WTC11 (cell line): Measurements from ENCODE around the gene NOL4L. TPM values are rescaled to one million over a fixed set of nuclear protein-coding genes. Genes with fewer than 3 reads are reported as not detected.
"Not testable (repeated sequence)": the region's sequence is repeated elsewhere in the genome, so short reads cannot be mapped to it uniquely, and the experiment has no call there.

Experiments used
- ATAC-seq: fragments of 200-7000 bp; cut with Tn5 transposase; 2 replicates; pipeline ENCODE4 v1.10.0; 2021; ENCODE audit warnings: mild to moderate bottlenecking, moderate library complexity
- CTCF ChIA-PET: fragments of 300-600 bp; sonication (Branson Sonifier 250); formaldehyde crosslinking; loops from one replicate; lab custom pipeline; 2021; ENCODE audit warnings: antibody characterized with exemption; lab: Charles Lee
- POLR2A ChIA-PET: fragments of 350-600 bp; sonication (Branson Sonifier 250); formaldehyde crosslinking; loops from one replicate; lab custom pipeline; 2021; ENCODE audit warnings: antibody characterized with exemption; lab: Charles Lee
- DNase-seq: peaks from one replicate; pipeline ENCODE4 v3.0.0; 2021; ENCODE audit warnings: low spot score
- H3K27ac Mint-ChIP-seq: 2 replicates; pipeline ENCODE4 v1.8.0; 2021; ENCODE audit warnings: mixed read lengths
- H3K27me3 Mint-ChIP-seq: 2 replicates; pipeline ENCODE4 v1.8.0; 2021; ENCODE audit warnings: low read depth, mild to moderate bottlenecking, moderate library complexity, mixed read lengths
- H3K36me3 Mint-ChIP-seq: 2 replicates; pipeline ENCODE4 v1.8.0; 2021; ENCODE audit warnings: mixed read lengths
- H3K4me1 Mint-ChIP-seq: 2 replicates; pipeline ENCODE4 v1.8.0; 2022; ENCODE audit warnings: mixed read lengths
- H3K4me3 Mint-ChIP-seq: 2 replicates; pipeline ENCODE4 v1.8.0; 2021; ENCODE audit warnings: mild to moderate bottlenecking, moderate library complexity, mixed read lengths
- H3K9me3 Mint-ChIP-seq: 2 replicates; pipeline ENCODE4 v1.8.0; 2021; ENCODE audit warnings: mixed read lengths
- AFF4 ChIP-seq: sonication (generic); formaldehyde crosslinking; IDR thresholded peaks from 2 replicates; pipeline ENCODE4 v1.8.1; 2023; ENCODE audit warnings: mild to moderate bottlenecking, missing genetic modification reagents, borderline replicate concordance
- ATF1 ChIP-seq: sonication (generic); formaldehyde crosslinking; IDR thresholded peaks from 2 replicates; pipeline ENCODE4 v1.8.1; 2023; ENCODE audit warnings: mild to moderate bottlenecking, moderate library complexity, missing genetic modification reagents
- CTCF ChIP-seq: fragments of 200-600 bp; IDR thresholded peaks from 2 replicates; pipeline ENCODE4 v1.8.0; 2022; ENCODE audit warnings: antibody characterized with exemption
- E2F4 ChIP-seq: sonication (generic); formaldehyde crosslinking; IDR thresholded peaks from 2 replicates; pipeline ENCODE4 v1.8.1; 2022; ENCODE audit warnings: low read depth, mild to moderate bottlenecking, moderate library complexity, missing genetic modification reagents, borderline replicate concordance
- E2F5 ChIP-seq: sonication (generic); formaldehyde crosslinking; IDR thresholded peaks from 2 replicates; pipeline ENCODE4 v1.8.1; 2022; ENCODE audit warnings: mild to moderate bottlenecking, moderate library complexity, missing genetic modification reagents
- FOXK1 ChIP-seq: sonication (generic); formaldehyde crosslinking; IDR thresholded peaks from 2 replicates; pipeline ENCODE4 v1.8.0; 2022; ENCODE audit warnings: mild to moderate bottlenecking, moderate library complexity, missing genetic modification reagents
- FOXP4 ChIP-seq: sonication (generic); formaldehyde crosslinking; IDR thresholded peaks from 2 replicates; pipeline ENCODE4 v1.8.0; 2022; ENCODE audit warnings: mild to moderate bottlenecking, missing genetic modification reagents
- GRHL2 ChIP-seq: fragments of 250-450 bp; sonication (Bioruptor Pico); IDR thresholded peaks from 2 replicates; pipeline ENCODE4 v1.8.0; 2022; ENCODE audit warnings: mild to moderate bottlenecking, moderate library complexity; ENCODE audit not compliant: insufficient replicate concordance, severe bottlenecking
- HMGA2 ChIP-seq: fragments of 250-450 bp; sonication (Bioruptor Pico); IDR thresholded peaks from 2 replicates; pipeline ENCODE4 v1.4.0; 2021; ENCODE audit warnings: mild to moderate bottlenecking, moderate library complexity
- JUN ChIP-seq: sonication (generic); formaldehyde crosslinking; IDR thresholded peaks from 2 replicates; pipeline ENCODE4 v1.8.0; 2023; ENCODE audit warnings: mild to moderate bottlenecking, missing genetic modification reagents
- MAX ChIP-seq: sonication (generic); formaldehyde crosslinking; IDR thresholded peaks from 2 replicates; pipeline ENCODE4 v1.8.0; 2022; ENCODE audit warnings: mild to moderate bottlenecking, missing genetic modification reagents
- NR2C2 ChIP-seq: sonication (generic); formaldehyde crosslinking; IDR thresholded peaks from 2 replicates; pipeline ENCODE4 v1.8.0; 2022; ENCODE audit warnings: mild to moderate bottlenecking, missing genetic modification reagents
- PRDM15 ChIP-seq: sonication (generic); formaldehyde crosslinking; IDR thresholded peaks from 2 replicates; pipeline ENCODE4 v1.8.0; 2022; ENCODE audit warnings: missing genetic modification reagents
- RORB ChIP-seq: fragments of 250-450 bp; sonication (Bioruptor Pico); IDR thresholded peaks from 2 replicates; pipeline ENCODE4 v1.9.0; 2021; ENCODE audit warnings: mild to moderate bottlenecking
- SOX15 ChIP-seq: fragments of 250-450 bp; sonication (Bioruptor Pico); IDR thresholded peaks from 2 replicates; pipeline ENCODE4 v1.9.0; 2021; ENCODE audit warnings: mild to moderate bottlenecking
- TEAD1 ChIP-seq: sonication (generic); formaldehyde crosslinking; IDR thresholded peaks from 2 replicates; pipeline ENCODE4 v1.8.0; 2022; ENCODE audit warnings: mild to moderate bottlenecking, missing genetic modification reagents
- TEAD4 ChIP-seq: sonication (generic); formaldehyde crosslinking; IDR thresholded peaks from 2 replicates; pipeline ENCODE4 v1.8.0; 2022; ENCODE audit warnings: mild to moderate bottlenecking, missing genetic modification reagents
- ZNF121 ChIP-seq: sonication (generic); formaldehyde crosslinking; IDR thresholded peaks from 2 replicates; pipeline ENCODE4 v1.8.0; 2023; ENCODE audit warnings: missing genetic modification reagents
- ZNF317 ChIP-seq: sonication (generic); formaldehyde crosslinking; IDR thresholded peaks from 2 replicates; pipeline ENCODE4 v1.8.1; 2023; ENCODE audit warnings: low read depth, mild to moderate bottlenecking, moderate library complexity, missing genetic modification reagents, borderline replicate concordance
- ZNF423 ChIP-seq: fragments of 250-450 bp; sonication (Bioruptor Pico); IDR thresholded peaks from 2 replicates; pipeline ENCODE4 v2.1.2; 2022; ENCODE audit warnings: mild to moderate bottlenecking, moderate library complexity
- total RNA-seq: library from RNA; stranded (reverse); gene quantifications from 3 replicates; pipeline ENCODE4 v1.2.3, GENCODE V29; 2021

NOL4L gene
- total RNA-seq, 1 experiment from 2014 or later = 29.0 TPM

GRCh38 chr20:32595143-32595542 is 10.0 kb upstream of the NOL4L start:
- Mint-ChIP-seq H3K4me3 (no peak overlapping the region), H3K27me3 (no peaks in the 10 kb centered on the region; the same call in 1 of the 2 replicates), H3K36me3 (no peaks in the 10 kb centered on the region), H3K27ac (no peak overlapping the region), H3K9me3 (no peaks in the 10 kb centered on the region), H3K4me1 (no peaks in the 10 kb centered on the region)
- no peak for ATAC-seq
- ChIA-PET CTCF (no interaction called here), POLR2A (no interaction called here)
- TF ChIP-seq TEAD4 = no peak
- TF ChIP-seq TEAD1 = no peak
- no peak for TF ChIP-seq NR2C2 (CRISPR knock-in tag)
- no peak for TF ChIP-seq HMGA2 (CRISPR knock-in tag)
- no peak for TF ChIP-seq PRDM15 (CRISPR knock-in tag)
- no peak for TF ChIP-seq ATF1
- TF ChIP-seq CTCF = no peak
- no peak for TF ChIP-seq MAX (CRISPR knock-in tag)
- no peak for TF ChIP-seq SOX15 (CRISPR knock-in tag)
- no peak for TF ChIP-seq ZNF317 (CRISPR knock-in tag)
- no peak for TF ChIP-seq RORB
- no peak for TF ChIP-seq JUN (CRISPR knock-in tag)
- DNase-seq = no peak

- CTCF ChIA-PET, ATAC-seq, H3K4me1 Mint-ChIP-seq, H3K27ac Mint-ChIP-seq, H3K9me3 Mint-ChIP-seq, H3K36me3 Mint-ChIP-seq, H3K27me3 Mint-ChIP-seq, H3K4me3 Mint-ChIP-seq, DNase-seq, POLR2A ChIA-PET: not testable (repeated sequence)
- peak; percentile 60; the same call in 1 of the 2 replicates for TF ChIP-seq ZNF121 (CRISPR knock-in tag)
Measured at GRCh38 chr20:32594669-32595068, 9.5 kb upstream of the NOL4L start.

GRCh38 chr20:32594204-32594603 is 9.1 kb upstream of the NOL4L start:
- Mint-ChIP-seq H3K36me3 (no peaks in the 10 kb centered on the region), H3K27me3 (no peaks in the 10 kb centered on the region; the same call in 1 of the 2 replicates), H3K4me1 (no peaks in the 10 kb centered on the region), H3K9me3 (no peaks in the 10 kb centered on the region), H3K27ac (no peak overlapping the region), H3K4me3 (no peak overlapping the region)
- POLR2A ChIA-PET = no interaction called here
- ATAC-seq (no peak), DNase-seq (no peak)
- CTCF ChIA-PET = no interaction called here
- TF ChIP-seq E2F4 (CRISPR knock-in tag) (no peak), FOXK1 (CRISPR knock-in tag) (no peak), FOXP4 (no peak), RORB (no peak), ZNF423 (CRISPR knock-in tag) (no peak), GRHL2 (CRISPR knock-in tag) (no peak), AFF4 (CRISPR knock-in tag) (no peak), E2F5 (CRISPR knock-in tag) (no peak)
